ENCODE measurements around the gene DNAJC4.

GRCh38 chr11:64225608-64226506, 4.5 kb upstream of the DNAJC4 start, which contains the start of the genes NUDT22 and TRPT1:
- TF ChIP-seq EZH2 (IDR thresholded peaks at IDR 0.05; ENCODE audit: low read depth, low read length, severe bottlenecking): no peak
- TF ChIP-seq HDAC6 (IDR thresholded peaks at IDR 0.05; ENCODE audit: low read depth, low read length): no peak
- TF ChIP-seq CTCF (IDR thresholded peaks at IDR 0.05; ENCODE audit: control extremely low read depth in 1 of 3, insufficient read depth in 1 of 3, low read depth in 1 of 3, low read length in 3 of 3): peak in 1 of 3 experiments; percentile 48; a peak in 1 of 4 replicates
- TF ChIP-seq POLR2AphosphoS5 (IDR thresholded peaks at IDR 0.05; ENCODE audit: low read depth, low read length): no peak
- TF ChIP-seq ATF2 (IDR thresholded peaks at IDR 0.05; ENCODE audit: low read length): no peak
- TF ChIP-seq CREB1 (IDR thresholded peaks at IDR 0.05): no peak
- no peak for TF ChIP-seq KDM5A (IDR thresholded peaks at IDR 0.05; ENCODE audit: low read length)
- no peak for TF ChIP-seq SP2 (IDR thresholded peaks at IDR 0.05; ENCODE audit: low read length)
- TF ChIP-seq CBX8 (IDR thresholded peaks at IDR 0.05; ENCODE audit: borderline replicate concordance, low read depth, low read length): no peak
- no peak for TF ChIP-seq RNF2 (IDR thresholded peaks at IDR 0.05; ENCODE audit: borderline replicate concordance, low read depth, low read length, missing control alignments, poor library complexity, severe bottlenecking)
- no peak for TF ChIP-seq RBBP5 (IDR thresholded peaks at IDR 0.05; ENCODE audit: borderline replicate concordance, low read depth, low read length)
- 0 out of 2 replicates have a peak, but pooled peaks have one; percentile 24 for TF ChIP-seq SP1 (IDR thresholded peaks at IDR 0.05; ENCODE audit: low read depth, low read length)
- TF ChIP-seq SAP30 (IDR thresholded peaks at IDR 0.05; ENCODE audit: insufficient read depth, insufficient replicate concordance, low read length): no peak

All from H1 (cell line).